ENCODE data around the gene TAAR1. TPM values are rescaled to one million over a fixed set of nuclear protein-coding genes. Genes with fewer than 3 reads are reported as not detected.

The TAAR1 gene
- total RNA-seq, 1 experiment from 2014 or later: not detected

DNA sequence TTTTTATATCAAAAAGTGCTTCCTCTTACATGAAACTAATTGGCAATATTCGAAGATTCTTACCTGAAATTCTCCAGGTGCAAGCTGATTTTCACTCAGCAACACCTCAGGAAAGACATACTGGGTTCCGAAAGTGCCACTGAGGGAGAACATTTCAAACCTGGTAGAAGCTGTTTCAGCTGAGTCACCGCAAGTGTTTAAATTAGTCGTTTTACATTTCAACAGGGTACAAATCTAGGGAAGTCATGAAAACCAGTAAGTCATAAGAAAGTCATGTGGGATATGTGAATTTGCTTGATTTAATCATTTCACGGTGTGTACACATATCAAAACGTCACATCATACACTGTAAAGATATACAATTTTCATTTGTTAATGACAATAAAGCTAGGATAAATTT, 25.3 kb upstream of the TAAR1 start:
- no peaks in the 10 kb centered on the region for H4K20me1 ChIP-seq (ENCODE audit: insufficient read depth)
- no TSS peak for BruUV-seq (replicated peaks)
- no peak overlapping the region for H3K4me3 ChIP-seq (replicated peaks in 1 of 2; ENCODE audit: low read depth in 1 of 2, low read length in 2 of 2)
- H3K27me3 ChIP-seq (ENCODE audit: insufficient read depth, low read length): no peaks in the 10 kb centered on the region
- no peaks in the 10 kb centered on the region for H3K36me3 ChIP-seq (ENCODE audit: control insufficient read depth in 1 of 2, insufficient read depth in 2 of 2, low read length in 2 of 2)
- TF ChIP-seq JUND (IDR thresholded peaks at IDR 0.05) (no peak), CBX3 (IDR thresholded peaks at IDR 0.05; ENCODE audit: low read depth) (no peak), POLR2AphosphoS5 (IDR thresholded peaks at IDR 0.05; ENCODE audit: low read depth, low read length) (no peak), SRF (IDR thresholded peaks at IDR 0.05; ENCODE audit: low read depth) (no peak), SIN3A (IDR thresholded peaks at IDR 0.05; ENCODE audit: low read depth) (no peak), EZH2 (IDR thresholded peaks at IDR 0.05) (no peak), SP1 (IDR thresholded peaks at IDR 0.05; ENCODE audit: low read depth) (no peak), EGR1 (IDR thresholded peaks at IDR 0.05; ENCODE audit: low read depth) (no peak), RAD21 (IDR thresholded peaks at IDR 0.05; ENCODE audit: low read depth) (no peak), ZFX (IDR thresholded peaks at IDR 0.05) (no peak)
- TF ChIP-seq, protein P1, sequence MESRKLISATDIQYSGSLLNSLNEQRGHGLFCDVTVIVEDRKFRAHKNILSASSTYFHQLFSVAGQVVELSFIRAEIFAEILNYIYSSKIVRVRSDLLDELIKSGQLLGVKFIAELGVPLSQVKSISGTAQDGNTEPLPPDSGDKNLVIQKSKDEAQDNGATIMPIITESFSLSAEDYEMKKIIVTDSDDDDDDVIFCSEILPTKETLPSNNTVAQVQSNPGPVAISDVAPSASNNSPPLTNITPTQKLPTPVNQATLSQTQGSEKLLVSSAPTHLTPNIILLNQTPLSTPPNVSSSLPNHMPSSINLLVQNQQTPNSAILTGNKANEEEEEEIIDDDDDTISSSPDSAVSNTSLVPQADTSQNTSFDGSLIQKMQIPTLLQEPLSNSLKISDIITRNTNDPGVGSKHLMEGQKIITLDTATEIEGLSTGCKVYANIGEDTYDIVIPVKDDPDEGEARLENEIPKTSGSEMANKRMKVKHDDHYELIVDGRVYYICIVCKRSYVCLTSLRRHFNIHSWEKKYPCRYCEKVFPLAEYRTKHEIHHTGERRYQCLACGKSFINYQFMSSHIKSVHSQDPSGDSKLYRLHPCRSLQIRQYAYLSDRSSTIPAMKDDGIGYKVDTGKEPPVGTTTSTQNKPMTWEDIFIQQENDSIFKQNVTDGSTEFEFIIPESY (IDR thresholded peaks at IDR 0.05; ENCODE audit: extremely low read depth, insufficient replicate concordance, low read length): no peak
- TF ChIP-seq, protein P2, sequence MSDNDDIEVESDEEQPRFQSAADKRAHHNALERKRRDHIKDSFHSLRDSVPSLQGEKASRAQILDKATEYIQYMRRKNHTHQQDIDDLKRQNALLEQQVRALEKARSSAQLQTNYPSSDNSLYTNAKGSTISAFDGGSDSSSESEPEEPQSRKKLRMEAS (IDR thresholded peaks at IDR 0.05): no peak
- TF ChIP-seq, protein P3, sequence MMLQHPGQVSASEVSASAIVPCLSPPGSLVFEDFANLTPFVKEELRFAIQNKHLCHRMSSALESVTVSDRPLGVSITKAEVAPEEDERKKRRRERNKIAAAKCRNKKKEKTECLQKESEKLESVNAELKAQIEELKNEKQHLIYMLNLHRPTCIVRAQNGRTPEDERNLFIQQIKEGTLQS (IDR thresholded peaks at IDR 0.05): no peak
- intact Hi-C loops (cut with micrococcal nuclease): no loop called here
- H3K79me2 ChIP-seq (ENCODE audit: insufficient read depth, low read length): no peaks in the 10 kb centered on the region
- no peak overlapping the region for H2AFZ ChIP-seq (ENCODE audit: low read depth, low read length, poor library complexity, severe bottlenecking)
- RAD21 ChIA-PET (ENCODE audit: low non-redundant PET in 1 of 2, low total read pairs in 2 of 2, uncharacterized antibody in 2 of 2, unreplicated experiment in 2 of 2): no interaction called here
- no peak overlapping the region for H3K9ac ChIP-seq (ENCODE audit: low read length)
- DNase-seq (ENCODE audit: low read depth, low spot score) (no peak), ATAC-seq (no peak)
- CTCF ChIA-PET: no interaction called here
- no peak overlapping the region for H3K4me2 ChIP-seq (ENCODE audit: low read length)
- no peaks in the 10 kb centered on the region for H3K9me2 ChIP-seq (ENCODE audit: insufficient read depth)
- peaks cover 0 to 6% of the 10 kb centered on the region in 2 experiments; a peak in 1 of 4 replicates for H3K4me1 ChIP-seq (ENCODE audit: control insufficient read depth in 1 of 2, insufficient read depth in 2 of 2, low read length in 2 of 2)
- no peaks in the 10 kb centered on the region for H3K9me3 ChIP-seq (ENCODE audit: control insufficient read depth in 1 of 2, insufficient read depth in 1 of 2, low read depth in 1 of 2, low read length in 2 of 2)
- POLR2A ChIA-PET: no interaction called here
- no peak overlapping the region for H3K27ac ChIP-seq (ENCODE audit: low read depth, low read length)
